PFSK-1 (cell line): ENCODE data around the gene FLOT1.

Source experiments
- FOXP2 ChIP-seq: optimal IDR thresholded peaks from 2 replicates; pipeline ENCODE3; 2011; ENCODE audit warnings: borderline replicate concordance, control low read depth, inconsistent platforms; ENCODE audit not compliant: insufficient read depth; ENCODE audit errors: extremely low read length, extremely low read depth
- POLR2AphosphoS5 ChIP-seq: IDR thresholded peaks from 2 replicates; pipeline ENCODE4 v1.6.1; 2012; ENCODE audit warnings: low read depth, mild to moderate bottlenecking, control low read depth, low read length, moderate library complexity
- SIN3A ChIP-seq: IDR thresholded peaks from 2 replicates; pipeline ENCODE4 v1.6.1; 2012; ENCODE audit warnings: mild to moderate bottlenecking, low read length, moderate library complexity, borderline replicate concordance; ENCODE audit not compliant: insufficient read depth
- TAF1 ChIP-seq: IDR thresholded peaks from 2 replicates; pipeline ENCODE4 v1.6.1; 2012; ENCODE audit warnings: low read length, control low read depth, borderline replicate concordance; ENCODE audit not compliant: insufficient read depth
- TF ChIP-seq, protein P1 (sequence below), 2 experiments: IDR thresholded peaks; 2 replicates each; pipeline versions ENCODE4 v1.6.1 to v1.8.0; 2011 to 2012; ENCODE audit warnings: low read depth in 2 of 2, low read length in 2 of 2, control low read depth in 1 of 2, inconsistent platforms in 1 of 2, mild to moderate bottlenecking in 1 of 2, moderate library complexity in 1 of 2; ENCODE audit not compliant: insufficient read depth in 1 of 2

DNA sequence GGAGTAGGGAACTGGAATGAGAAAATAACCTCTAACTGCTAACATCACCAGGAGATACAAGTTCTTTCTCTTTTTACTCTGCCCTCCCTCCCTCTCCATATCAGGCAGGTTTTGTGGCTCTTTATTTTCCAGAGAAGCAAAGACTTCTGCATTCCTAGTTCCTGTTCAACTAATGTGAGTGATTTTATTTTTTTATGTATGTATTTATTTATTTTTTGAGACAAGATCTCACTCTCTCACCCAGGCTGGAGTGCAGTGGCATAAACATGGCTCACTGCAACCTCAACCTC, 7.8 kb upstream of the FLOT1 start:
- TF ChIP-seq POLR2AphosphoS5 (no peak), TAF1 (no peak), SIN3A (no peak), FOXP2 (no peak)
- TF ChIP-seq, protein P1, sequence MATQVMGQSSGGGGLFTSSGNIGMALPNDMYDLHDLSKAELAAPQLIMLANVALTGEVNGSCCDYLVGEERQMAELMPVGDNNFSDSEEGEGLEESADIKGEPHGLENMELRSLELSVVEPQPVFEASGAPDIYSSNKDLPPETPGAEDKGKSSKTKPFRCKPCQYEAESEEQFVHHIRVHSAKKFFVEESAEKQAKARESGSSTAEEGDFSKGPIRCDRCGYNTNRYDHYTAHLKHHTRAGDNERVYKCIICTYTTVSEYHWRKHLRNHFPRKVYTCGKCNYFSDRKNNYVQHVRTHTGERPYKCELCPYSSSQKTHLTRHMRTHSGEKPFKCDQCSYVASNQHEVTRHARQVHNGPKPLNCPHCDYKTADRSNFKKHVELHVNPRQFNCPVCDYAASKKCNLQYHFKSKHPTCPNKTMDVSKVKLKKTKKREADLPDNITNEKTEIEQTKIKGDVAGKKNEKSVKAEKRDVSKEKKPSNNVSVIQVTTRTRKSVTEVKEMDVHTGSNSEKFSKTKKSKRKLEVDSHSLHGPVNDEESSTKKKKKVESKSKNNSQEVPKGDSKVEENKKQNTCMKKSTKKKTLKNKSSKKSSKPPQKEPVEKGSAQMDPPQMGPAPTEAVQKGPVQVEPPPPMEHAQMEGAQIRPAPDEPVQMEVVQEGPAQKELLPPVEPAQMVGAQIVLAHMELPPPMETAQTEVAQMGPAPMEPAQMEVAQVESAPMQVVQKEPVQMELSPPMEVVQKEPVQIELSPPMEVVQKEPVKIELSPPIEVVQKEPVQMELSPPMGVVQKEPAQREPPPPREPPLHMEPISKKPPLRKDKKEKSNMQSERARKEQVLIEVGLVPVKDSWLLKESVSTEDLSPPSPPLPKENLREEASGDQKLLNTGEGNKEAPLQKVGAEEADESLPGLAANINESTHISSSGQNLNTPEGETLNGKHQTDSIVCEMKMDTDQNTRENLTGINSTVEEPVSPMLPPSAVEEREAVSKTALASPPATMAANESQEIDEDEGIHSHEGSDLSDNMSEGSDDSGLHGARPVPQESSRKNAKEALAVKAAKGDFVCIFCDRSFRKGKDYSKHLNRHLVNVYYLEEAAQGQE (IDR thresholded peaks at IDR 0.05; ENCODE audit: insufficient read depth in 1 of 2, low read depth in 2 of 2, low read length in 2 of 2), result no peak
